GM10266 (cell line): ENCODE results near the gene MYBL2.

Source experiments
- DNase-seq: peaks from one replicate; pipeline ENCODE4 v3.0.0; 2012; ENCODE audit errors: extremely low spot score
- TF ChIP-seq, protein P1 (sequence below): IDR thresholded peaks from 2 replicates; pipeline ENCODE4 v1.5.1; 2012; ENCODE audit warnings: mild to moderate bottlenecking, low read depth; ENCODE audit not compliant: control insufficient read depth, insufficient read depth; ENCODE audit errors: missing control alignments

The MYBL2 gene

DNA sequence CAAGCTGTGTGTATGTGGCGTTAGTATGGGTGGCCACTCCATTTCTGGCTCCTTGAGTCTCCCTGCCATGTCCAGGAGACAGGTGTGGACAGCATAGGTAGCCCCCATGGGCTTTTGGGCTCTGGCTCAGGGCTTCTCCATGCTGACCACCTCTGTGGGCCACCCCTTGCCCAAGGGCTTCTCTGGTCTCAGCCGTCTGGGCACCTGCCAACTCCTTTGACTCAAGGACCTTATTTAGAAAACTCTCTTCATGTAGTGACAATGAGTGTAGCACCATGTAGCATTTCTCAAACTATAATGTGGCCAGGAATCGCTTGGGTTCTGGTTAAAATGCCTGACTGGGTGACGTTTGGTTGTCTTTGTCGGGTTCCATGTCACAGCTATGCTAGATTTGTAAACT is 65.0 kb downstream of the MYBL2 start:
- DNase-seq, result no peak
- TF ChIP-seq, protein P1, sequence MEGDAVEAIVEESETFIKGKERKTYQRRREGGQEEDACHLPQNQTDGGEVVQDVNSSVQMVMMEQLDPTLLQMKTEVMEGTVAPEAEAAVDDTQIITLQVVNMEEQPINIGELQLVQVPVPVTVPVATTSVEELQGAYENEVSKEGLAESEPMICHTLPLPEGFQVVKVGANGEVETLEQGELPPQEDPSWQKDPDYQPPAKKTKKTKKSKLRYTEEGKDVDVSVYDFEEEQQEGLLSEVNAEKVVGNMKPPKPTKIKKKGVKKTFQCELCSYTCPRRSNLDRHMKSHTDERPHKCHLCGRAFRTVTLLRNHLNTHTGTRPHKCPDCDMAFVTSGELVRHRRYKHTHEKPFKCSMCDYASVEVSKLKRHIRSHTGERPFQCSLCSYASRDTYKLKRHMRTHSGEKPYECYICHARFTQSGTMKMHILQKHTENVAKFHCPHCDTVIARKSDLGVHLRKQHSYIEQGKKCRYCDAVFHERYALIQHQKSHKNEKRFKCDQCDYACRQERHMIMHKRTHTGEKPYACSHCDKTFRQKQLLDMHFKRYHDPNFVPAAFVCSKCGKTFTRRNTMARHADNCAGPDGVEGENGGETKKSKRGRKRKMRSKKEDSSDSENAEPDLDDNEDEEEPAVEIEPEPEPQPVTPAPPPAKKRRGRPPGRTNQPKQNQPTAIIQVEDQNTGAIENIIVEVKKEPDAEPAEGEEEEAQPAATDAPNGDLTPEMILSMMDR, result no peak

DNA sequence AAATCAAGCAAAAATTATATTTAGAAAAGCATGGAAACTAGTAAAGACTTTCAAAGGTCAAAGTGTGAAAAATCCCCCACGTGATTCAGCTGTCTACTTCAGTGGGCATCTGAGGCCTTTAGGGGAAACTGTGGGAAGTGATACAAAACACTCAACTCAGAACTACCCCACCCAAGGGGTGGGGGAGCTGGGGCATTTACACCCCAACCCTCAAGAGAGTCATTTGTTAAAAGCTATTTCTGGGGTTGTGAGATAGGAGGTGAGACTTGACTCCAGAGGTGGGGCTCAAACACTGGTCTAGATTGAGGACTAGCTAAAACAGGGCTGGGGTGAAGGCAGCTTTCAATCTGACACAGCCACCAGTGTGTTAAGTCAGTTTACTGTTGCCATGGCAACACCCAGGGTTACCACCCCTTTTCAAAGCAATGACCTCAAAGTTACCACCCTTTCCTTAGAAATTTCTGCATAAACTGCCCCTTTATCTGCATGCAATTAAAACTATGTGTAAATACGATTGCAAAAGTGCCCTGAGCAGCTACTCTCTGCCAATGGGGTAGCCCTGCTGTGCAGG is 69.8 kb downstream of the MYBL2 start:
- peak; percentile 71 for DNase-seq
- TF ChIP-seq, protein P1, result no peak

DNA sequence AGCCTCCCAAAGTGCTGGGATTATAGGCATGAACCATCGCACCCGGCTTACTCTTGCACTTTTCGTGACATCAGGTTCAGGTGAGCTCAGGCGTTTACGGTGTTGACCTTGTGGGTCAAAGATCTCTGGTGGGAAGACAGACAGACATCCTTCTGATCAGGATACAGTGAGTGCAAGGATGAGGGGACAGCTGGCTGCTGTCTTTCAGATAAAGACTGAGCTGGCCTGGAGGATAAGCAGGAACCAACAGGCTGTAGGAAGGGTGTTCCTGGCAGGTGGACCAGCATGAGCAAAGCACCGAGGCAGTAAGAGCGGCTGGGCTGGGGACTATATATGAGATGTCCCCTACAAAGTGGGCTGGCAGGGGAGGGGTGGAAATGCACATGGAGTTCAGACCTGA is 71.0 kb downstream of the MYBL2 start:
- DNase-seq, result no peak
- TF ChIP-seq, protein P1, result no peak

DNA sequence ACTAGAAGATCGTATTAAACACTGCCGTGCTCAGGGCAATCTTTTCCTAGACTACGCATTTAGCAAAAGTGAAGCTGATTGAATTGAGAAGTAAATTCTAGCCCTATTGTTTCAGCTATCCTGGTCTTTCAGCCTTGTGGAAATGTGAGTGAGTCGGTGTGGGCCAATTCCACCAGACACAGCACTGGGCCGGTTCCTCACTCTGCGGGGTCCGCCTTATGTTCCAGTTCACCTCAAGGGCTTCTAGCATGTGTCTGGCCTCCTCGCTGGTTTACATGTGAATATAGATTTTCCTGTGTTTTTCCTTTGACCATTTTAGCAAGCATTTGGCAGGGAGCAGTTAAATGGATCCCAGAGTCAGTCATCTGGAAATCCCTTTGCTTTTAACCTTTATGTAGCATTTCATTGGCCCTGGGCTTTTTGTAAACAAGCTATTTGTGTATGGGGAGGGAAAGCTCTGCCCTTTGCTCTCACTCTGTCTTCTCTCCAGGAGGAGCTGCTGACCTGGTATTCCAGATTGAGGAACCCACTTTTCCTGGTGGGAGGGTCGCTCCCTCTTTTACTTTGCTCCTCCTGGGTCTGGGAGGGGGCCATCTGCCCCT is 72.3 kb downstream of the MYBL2 start:
- no peak for DNase-seq

DNA sequence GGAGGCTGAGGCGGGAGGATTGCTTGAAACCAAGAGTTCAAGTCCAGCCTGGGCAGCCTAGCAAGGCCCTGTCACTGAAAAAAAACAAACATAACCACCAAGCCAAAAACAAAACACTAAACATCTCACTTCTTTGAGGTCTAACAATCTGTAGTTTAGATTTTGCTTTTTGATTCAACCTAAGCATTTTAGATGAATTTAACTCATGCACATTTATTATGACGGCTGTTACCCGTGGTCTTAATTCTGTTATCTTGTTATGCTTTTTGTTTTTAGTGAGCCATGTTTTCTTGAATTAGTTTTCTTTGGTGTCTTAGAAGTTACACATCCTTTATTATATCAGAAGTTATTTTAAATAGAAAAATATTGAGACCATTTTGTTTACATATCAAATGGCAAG is 73.7 kb downstream of the MYBL2 start:
- no peak for DNase-seq
- TF ChIP-seq, protein P1, result no peak

More for the DNA sequence above, 72.3 kb downstream of the MYBL2 start:
- TF ChIP-seq, protein P1, result no peak

DNA sequence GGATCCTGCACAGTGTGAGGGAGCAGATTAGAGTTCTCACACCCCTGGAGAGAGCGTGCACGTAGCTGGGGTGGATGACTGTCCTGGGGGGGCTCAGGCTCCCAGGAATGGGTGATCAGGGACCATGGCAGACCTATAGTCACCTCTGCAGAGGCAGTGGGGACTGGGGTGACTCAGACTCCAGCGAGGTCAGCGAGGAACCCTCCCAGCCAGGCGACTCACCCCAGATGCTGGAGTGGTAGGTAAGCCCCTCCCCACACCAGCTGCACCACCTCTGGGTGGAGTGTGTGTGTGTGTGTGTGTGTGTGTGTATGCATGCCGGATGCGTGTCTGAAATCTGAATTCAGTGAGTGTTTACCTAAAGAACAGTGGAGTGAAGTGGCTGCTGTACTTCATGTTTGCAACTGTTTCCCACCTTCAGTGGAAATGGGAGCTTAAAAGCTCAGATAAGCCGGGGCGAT is 77.3 kb downstream of the MYBL2 start:
- no peak for DNase-seq
- TF ChIP-seq, protein P1, result no peak

DNA sequence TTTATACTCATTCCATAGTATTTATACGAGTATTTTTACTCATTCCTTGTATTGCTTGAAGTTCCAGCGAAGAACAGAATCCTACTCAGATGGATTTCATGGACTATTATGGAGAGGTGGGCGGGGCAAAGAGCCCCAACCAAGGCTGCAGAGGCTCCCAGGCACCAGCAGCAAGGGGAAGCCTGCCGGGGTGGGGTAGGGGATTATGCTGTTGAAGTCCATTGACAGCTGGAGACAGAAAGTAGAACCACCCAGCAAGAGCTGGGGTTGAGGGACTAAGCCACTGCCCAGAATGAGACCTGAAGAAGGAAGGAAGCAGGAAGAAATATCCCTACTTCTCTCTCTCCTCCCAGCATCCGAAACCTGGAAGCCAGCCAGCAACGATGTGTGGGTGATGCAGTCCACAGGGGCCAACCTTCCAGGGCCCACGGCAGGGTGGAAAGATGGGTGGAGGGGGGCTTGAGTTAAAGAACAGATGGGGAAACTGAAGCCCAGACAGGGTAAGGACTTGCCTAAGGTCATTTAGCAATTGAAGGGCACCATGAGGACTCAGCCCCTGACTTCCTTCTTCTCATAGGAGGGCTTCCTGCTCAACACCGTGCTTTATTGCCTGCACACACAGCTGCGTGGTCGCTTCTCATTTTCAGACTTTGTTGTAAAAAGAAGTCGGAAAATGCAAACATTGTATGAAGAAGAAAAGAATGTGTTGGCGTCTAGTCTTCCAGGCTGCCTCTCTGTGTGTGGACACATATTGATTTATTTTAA is 78.2 kb downstream of the MYBL2 start:
- TF ChIP-seq, protein P1, result no peak
- no peak for DNase-seq
